NCI-H1048 (cell line): ENCODE measurements around the gene GRIN3A.
"Not testable (repeated sequence)": the region's sequence is repeated elsewhere in the genome, so short reads cannot be mapped to it uniquely, and the experiment has no call there.

Experiments used
- DNase-seq: peaks from one replicate; lab custom pipeline; 2025; lab: John Stamatoyannopoulos, UW

The GRIN3A gene

DNA sequence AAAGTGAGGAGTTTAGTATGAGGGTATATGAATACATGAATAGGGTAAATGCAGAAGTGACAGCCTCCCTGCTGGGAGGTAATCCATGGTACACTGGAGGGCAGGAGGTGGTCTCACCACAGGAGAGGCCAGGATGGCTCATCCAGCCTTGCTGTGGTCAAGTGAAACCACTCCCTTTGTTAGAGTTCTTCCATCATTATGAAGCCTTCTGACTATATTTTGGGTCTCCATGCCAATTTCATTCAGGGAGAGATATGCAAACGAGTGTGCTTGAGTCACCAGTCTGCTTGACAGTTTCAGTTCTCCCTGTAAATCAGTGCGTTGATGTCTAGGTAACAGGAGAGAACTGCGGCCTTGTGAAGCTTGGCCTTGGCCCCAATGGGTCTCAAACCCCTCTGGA is 160.1 kb downstream of the GRIN3A start:
- no peak for DNase-seq

DNA sequence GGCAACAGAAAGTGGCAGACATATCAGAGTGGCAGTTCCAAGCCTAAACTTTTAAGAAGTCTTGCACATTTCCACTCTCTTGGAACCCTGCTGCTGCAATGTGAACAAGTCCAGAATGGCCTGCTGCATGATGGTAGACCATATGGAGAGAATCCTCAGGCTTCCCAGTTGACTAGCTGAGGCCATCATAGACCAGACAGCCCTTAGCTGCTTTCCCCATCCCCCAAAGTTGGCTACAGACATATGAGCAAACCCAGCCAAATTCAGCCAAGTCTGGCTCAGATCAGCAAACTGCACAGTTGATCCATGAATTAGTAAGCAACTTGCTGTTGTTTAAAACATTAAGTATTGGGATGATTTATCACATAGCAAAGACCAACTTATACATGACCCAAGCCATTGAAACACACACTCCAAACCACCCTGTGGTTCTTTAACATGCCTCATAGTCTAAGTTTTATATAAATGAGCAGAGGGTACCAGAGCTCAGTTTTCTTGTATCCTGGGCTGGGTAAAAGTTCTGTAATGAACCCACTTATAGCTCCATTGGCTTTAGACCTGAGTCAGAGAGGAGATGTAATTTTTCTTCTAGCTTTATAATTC is 163.6 kb downstream of the GRIN3A start:
- no peak for DNase-seq

DNA sequence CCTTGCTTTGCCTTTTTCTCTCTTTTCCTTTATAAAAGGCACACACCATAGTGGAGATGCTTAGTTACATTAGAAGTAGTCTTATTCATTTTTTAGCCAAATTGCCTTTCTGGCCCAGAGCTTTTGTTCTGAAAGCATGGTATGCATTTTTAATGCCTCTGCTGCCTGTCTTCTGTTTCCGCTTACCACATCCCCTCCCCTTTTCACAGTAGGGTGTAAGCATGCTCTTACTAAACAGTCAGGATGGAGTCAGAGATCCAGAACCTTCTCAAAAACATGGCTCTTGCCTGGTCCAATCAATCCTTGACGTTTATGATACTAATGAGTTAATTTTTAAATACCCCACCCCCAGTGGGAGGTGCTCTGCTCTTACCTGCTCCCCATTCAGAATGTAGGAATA is 166.1 kb downstream of the GRIN3A start:
- DNase-seq = no peak

DNA sequence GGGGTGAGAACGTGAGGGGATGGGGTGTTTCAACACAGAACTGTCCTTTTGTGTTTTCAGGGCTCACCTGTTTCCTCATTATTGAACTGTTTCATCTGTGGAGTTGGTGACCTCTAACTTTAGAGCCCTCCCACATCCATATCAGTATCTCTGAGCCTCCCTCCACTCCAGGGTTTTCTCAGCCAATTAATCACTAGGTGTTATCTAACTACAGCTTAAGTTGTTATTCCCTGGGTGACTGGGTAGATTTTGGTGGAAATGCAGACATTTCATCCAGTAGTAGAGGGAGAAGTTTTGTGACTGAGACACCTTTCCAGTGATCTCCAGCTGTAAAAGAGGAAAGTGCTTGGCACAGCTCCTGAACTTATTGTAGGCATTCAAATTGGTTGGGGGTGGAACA is 167.3 kb downstream of the GRIN3A start:
- no peak for DNase-seq

DNA sequence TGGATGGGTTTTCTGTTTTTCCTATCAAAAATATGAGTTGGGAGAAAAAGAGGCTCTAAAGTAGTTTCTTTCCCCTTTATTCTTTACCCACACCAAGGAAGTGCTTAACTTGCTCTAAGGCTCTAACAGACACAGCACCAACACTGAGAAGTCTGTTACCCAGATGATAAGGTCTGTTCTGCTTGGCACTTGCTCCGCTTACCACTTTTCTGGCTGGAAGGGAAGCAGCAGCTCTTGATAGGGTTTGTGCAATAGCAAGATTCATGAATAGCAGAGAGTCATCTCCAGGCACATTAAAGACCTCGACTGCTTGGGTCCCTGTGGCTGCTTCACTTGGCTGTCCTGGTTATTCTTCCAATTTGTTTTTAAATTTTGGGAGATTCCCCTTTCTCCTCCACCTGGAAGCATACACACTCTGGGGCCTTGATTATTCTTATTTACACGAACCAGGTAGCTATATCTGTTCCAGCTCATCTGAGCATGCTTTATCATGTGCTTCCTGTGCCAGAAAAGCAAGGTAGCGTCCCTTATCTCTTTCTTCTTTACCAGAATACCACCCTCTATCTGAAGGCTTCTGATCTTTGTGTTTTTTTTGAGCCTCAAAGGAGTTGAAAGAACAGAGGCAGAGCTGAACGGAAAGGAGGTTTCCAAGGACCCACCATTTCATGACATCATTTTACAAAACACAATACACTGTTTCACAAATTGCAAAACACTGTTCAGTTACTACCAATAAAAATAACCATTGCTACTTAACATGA is 168.5 kb downstream of the GRIN3A start:
- no peak for DNase-seq

DNA sequence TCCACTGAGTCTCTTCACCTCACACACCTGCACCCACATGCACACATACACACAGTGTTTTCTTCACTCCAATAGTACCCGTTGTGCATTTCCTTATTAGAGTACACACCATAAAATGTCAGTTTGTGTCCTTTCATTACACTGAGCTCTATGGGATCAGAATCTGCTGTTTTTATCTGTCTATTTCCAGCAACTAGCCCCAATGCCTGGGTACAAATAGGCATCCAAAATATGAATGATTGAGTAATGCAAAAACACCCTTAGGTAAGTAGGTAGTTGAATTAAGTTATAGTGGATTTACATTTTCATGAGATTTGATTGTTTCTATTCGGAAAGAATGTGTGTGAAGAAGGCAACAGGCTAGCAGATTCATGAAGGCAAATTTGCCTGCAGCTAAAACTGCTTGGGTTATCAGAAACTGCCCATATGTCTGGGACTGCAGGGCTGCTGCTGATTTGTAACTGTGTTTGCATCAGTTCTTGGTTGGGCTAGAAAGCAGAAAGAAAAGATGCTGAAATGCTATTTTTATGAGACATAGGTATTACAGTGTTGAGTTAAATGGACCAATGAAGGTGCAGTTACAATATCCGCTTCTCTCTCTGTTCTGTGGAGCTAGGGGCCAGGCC is 170.6 kb downstream of the GRIN3A start:
- no peak for DNase-seq

DNA sequence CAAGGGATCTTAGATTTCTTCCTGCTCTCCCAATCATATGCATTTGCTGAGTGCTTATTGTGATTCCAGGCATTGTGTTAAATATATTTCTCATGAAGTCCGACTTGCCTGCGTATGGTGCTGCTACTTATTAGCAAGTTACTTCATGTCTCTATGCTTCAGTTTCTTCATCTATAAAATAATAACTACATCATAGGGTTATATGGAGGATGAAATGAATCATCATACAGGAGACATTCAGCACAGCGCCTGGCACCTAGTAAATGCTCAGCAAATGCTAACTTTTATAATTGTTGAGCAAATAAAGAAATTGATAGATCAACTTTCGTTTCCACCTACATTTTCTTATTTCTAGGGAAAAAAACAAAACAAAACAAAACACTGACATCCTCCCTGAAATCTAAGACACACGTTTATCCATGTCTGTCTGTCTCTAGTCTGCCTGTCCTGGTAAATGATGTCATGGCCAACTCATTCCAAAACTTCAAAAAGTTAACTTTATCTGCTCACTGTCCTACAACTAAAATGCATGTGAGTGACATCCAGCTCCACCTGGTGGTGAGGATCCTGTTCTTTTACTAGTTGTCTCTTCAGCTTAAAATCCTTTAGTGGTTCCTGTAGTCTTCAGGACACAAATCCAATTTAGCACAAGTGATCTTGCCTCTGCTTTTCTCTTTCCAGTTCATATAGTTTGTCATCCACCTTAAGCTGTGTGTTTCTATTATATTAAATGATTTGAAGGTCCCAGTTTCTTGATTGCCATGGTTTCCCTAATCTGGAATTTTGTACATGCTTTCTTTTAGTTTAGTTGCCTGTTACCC is 171.3 kb downstream of the GRIN3A start:
- no peak for DNase-seq

DNA sequence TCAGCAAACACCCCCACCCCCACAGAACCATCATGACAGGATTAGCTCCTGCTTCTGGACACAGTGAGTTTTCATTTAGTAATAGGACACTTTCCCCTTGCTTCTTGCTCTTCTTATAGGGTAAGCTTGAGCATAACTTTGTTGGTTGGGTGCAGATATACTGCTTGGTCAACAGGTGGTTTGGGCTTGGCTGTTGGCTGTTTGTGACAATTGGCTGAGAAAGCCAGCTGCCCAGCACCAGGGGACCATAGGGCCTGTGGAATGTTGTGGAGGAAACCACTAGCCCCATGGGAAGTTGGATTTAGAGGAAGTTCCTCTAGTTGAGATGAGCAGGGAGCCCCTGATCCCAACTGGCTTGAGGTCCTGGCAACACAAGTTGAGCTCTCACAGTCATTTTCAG is 174.2 kb downstream of the GRIN3A start:
- DNase-seq = no peak

DNA sequence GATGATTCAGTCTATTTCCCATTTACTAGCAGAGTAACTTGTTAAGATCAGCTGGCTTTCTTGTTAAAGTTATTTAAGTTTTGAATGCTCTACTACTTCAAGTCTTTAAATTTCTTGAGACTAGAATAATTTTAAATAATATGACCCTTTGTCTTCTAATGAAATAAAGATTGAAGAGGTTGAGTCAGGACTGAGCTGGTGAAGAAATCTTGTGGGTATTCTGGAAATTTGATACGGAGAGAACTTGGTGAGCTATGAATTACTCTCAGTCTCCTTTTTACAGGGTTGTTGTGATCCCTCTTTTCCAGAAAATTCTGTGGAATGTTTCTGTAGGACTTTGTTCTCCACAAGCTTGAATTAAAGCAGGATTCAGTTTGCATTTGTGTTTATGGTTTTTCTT is 175.5 kb downstream of the GRIN3A start:
- DNase-seq = no peak

DNA sequence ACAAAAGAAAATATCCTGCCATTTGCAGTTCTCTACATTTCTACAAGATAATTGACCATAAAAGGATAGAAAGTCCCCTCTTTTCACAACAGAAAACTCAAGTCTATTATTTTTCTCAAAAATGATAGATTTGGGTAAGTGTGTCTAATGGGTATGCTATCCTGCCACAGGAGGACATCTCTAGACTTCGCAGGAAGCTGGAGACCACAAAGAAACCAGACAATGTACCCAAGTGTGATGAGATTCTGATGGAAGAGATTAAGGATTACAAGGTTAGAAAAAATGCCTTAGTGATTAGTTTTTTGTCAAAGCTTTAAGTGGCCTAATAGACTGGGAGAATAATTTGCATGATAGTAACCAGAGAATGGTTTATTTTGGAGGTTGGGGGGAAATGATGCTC is 176.7 kb downstream of the GRIN3A start:
- no peak for DNase-seq

DNA sequence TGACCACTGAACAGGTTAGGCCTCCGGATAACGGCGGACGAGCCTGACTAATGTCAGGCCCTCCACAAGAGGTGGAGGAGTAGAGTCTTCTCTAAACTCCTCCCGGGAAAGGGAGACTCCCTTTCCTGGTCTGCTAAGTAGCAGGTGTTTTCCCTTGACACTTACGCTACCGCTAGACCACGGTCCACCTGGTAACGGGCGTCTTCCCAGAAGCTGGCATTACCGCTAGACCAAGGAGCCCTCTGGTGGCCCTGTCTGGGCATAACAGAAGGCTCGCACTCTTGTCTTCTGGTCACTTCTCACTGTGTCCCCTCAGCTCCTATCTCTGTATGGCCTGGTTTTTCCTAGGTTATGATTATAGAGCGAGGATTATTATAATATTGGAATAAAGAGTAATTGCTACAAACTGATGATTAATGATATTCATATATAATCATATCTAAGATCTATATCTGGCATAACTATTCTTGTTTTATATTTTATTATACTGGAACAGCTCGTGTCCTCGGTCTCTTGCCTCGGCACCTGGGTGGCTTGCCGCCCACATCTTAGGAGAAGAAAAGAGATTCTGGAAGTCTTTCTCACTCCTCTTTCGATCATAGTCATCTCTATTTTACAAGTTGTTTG is 188.9 kb downstream of the GRIN3A start:
- not testable (repeated sequence) for DNase-seq

DNA sequence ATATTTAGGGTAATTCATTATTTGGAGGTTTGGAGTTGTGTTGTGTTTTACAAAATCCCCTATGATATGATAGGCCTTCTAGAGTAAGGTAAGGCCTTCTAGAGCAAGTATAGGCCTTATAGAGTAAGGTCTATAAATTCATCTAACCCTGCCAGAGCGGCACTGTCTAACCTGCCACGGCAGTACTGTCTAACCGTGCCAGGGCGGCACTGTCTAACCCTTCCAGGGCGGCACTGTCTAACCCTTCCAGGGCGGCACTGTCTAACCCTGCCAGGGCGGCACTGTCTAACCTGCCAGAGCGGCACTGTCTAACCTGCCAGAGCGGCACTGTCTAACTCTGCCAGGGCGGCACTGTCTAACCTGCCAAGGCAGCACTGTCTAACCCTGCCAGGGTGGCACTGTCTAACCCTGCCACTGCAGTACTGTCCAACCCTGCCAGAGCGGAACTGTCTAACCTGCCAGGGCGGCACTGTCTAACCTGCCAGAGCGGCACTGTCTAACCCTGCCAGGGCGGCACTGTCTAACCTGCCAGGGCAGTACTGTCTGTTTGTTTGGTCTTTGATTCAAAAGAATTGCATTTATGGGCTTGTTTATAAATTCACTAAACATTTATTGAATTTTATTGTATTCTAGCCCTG is 195.2 kb downstream of the GRIN3A start:
- no peak for DNase-seq

DNA sequence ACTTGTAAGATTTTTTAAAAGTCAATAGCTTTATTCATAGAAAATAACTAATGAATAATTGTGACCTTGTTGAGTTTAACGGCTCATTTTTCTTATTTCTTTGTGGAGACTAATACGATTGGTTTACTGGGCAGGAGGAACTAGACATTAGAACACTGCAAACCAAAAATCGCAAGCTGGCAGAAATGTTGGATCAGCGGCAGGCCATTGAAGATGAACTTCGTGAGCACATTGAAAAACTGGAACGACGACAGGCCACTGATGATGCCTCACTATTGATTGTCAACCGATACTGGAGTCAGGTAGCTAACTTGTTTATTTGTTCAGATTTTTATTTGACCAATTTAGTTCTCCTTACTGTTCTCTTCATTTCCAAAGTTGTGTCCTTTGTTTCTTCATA is 198.4 kb downstream of the GRIN3A start:
- DNase-seq = no peak

DNA sequence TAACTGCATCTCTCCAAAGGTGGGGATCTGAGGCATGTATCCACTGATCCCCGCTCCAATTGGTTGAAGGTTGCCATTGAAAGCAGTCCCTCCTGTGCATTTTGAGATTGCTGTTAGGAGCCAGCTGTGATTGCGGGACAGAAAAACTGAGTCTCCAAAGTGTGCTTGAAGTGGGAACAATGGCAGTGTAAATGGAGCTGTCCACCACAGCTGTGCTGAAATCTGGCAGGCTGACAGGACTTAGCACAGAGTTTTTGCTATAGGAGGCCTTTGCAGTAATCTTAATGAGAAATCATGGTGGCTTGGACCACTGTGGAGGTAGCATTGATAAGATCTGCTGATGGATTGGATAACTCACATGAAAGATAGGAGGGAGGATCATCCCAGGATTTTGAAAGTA is 201.5 kb downstream of the GRIN3A start:
- DNase-seq = no peak

DNA sequence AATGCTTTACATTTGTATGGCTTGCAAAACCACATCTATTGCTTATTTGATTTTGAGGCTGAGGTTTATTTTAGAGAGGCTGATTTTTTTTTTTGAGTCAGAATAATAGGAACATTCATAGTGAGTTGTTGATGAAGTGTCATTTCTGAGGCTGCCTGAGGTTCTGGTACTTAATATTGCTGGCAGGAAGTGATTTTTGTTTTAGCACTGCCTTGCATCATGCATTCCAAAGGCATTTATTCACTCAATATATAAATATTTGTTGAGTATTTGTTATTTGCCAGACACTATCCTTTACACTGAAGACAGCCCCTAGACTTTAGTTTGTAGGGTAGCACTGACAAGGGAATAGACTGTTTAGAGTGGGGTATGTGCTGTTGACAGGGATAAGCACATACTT is 202.1 kb downstream of the GRIN3A start:
- no peak for DNase-seq

DNA sequence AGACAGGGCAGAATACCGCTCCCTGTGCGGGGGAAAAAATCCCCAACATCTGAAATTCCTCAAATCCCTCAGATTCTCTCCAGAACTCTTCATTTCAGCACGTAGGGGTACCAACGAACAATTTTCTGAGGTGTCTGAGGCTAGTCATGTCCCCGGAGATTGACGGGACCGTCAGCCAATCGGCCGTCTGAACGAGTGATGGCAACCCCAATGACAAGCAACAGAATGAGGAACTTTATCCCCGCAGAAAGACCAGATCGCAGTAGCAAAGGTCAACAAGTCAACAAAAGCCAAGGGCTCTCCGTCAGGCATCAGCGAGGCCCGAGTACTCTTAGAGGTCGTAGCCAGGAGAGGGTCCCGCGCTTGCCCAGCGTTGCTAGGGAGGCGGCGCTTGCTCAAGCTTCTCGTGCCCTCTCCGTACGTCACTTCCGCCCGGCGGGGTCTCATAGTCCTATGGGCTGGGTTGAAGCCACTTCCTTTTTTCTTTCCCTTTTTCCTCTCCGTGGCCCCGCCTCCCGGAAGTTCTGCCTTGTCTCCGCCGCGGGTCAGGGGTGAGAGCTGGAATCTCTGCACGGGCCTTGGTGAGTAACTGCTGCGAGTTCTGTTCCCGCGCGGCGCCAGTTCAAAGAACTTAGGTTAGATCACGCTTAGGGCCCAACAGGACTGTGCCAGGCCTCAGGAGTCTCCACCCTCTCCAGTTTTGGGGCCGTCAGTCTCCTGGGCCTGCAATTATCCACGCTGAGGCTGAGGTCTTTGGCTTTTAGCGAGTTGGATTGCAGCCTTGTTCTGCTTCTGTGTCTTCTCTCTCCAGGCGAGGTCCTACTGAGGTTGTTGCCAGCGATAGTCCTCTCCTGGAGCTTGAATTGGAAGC is 204.9 kb downstream of the GRIN3A start, which contains the start of gene RNF20:
Gene RNF20 (plus strand): TSS at position 520 of the 871 bp plus-strand sequence. CDS start 1,571 bp downstream, outside the sequence.
- DNase-seq = peak; percentile 95

DNA sequence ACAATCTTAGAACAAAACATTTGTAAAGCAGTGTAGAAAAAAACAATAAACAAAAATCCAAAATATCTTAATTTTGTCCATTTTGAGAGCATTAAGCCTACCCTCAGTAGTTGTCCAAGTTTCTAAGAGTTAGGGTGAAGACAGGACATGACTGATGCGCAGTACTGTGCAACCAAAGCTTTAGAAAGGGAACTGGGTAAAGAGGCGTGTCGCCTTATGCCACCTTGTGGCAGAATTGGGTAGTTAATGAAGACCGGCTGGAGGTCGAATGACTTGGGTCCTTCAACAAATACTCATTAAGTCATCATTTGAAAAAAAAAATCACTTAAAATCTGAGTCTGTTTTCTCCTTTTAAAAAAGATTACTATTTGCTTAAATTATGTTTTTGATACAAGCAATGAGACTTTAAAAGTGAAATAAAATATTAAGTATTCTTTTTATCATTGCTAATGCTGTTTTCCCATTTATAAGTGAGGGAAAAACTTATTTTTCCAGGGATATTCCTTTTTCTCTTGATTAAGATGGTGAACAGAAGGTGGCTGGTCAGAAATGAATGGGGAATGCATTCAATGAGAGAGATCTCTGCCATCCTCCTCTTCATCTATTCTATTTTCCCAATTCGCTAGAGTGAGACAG is 208.3 kb downstream of the GRIN3A start:
- DNase-seq = peak; percentile 37

DNA sequence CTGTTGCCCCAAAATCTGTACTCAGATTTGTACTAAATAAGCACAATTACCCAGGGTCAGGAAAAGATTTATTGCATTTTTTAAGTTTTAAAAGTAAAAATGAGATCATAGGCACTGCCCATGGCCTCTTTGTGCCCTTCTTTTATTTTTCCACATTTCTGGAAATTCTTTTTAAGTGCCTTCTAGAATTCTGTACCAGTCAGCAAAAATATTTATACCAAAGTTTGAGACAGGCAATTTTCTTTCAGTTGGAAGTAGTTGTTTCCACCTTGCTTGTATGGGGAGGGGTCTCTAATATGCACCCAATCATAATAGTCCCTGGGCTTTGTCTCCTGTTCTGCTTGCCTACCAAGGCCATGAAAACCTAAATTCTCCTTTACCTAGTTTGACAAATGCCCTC is 210.4 kb downstream of the GRIN3A start:
- no peak for DNase-seq

DNA sequence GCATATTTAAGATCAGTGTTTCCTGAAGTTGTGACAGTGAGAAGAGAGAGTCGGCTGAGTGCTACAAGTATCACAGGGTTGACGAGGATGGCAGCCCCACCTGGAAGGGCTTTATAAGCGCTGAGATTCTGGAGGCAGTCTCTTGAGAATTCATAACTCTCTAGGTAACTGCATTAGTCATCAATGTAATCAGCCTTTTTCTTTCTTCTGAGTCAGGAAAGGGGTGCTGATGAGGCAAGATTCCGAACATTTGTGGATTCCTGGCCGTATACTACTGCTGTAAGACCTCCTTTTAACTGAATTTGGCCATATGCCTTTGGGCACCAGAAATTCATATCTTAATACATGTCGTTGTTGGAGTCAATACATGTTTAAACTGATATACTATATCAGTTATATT is 211.4 kb downstream of the GRIN3A start:
- no peak for DNase-seq

DNA sequence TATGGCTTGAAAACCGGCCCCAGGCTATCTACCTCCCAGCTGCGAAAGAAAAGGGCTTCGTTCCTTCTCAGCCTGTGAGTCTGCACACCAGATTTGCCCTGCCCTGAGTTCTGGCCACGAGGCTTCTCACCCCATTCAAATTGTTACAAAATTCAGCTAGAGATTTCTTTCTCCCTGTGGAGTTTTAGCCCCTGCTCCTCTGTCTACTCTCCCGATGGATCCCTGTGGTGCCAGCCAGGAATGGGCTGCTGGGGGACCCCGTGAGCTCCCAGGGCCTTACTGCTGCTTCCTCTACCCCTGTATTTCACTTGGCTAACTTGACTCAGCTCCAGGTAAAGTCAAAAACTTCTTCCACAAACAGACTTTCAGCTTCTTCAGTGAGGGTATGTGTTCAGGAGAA is 214.1 kb downstream of the GRIN3A start:
- no peak for DNase-seq
